HCT116 (cell line): ENCODE results near the gene NFKBIL1.

ENCODE experiments used
- ELF1 ChIP-seq: IDR thresholded peaks from 2 replicates; pipeline ENCODE4 v1.6.1; 2012; ENCODE audit warnings: low read depth, borderline replicate concordance
- JUND ChIP-seq: IDR thresholded peaks from 2 replicates; pipeline ENCODE4 v1.6.1; 2012
- POLR2A ChIP-seq: IDR thresholded peaks from 2 replicates; pipeline ENCODE4 v1.7.0; 2011; ENCODE audit warnings: borderline replicate concordance; ENCODE audit not compliant: insufficient read depth, insufficient read length; ENCODE audit errors: extremely low read depth
- POLR2AphosphoS5 ChIP-seq: IDR thresholded peaks from 2 replicates; pipeline ENCODE4 v1.6.1; 2011; ENCODE audit warnings: mild to moderate bottlenecking, low read depth, low read length, moderate library complexity
- TF ChIP-seq, protein P1 (sequence below), 3 experiments: fragments of 200-600 bp in 1 of 3; sonication (generic) in 1 of 3; IDR thresholded peaks in 2 of 3; conservative IDR thresholded peaks in 1 of 3; 2 replicates each; pipeline ENCODE4 v1.5.1; 2012 to 2017; ENCODE audit warnings: low read depth in 2 of 3, low read length in 2 of 3, antibody characterized with exemption in 1 of 3, borderline replicate concordance in 1 of 3, control low read depth in 1 of 3, mild to moderate bottlenecking in 1 of 3, mixed read lengths in 1 of 3, mixed run types in 1 of 3, moderate library complexity in 1 of 3; ENCODE audit not compliant: insufficient read depth in 1 of 3

DNA sequence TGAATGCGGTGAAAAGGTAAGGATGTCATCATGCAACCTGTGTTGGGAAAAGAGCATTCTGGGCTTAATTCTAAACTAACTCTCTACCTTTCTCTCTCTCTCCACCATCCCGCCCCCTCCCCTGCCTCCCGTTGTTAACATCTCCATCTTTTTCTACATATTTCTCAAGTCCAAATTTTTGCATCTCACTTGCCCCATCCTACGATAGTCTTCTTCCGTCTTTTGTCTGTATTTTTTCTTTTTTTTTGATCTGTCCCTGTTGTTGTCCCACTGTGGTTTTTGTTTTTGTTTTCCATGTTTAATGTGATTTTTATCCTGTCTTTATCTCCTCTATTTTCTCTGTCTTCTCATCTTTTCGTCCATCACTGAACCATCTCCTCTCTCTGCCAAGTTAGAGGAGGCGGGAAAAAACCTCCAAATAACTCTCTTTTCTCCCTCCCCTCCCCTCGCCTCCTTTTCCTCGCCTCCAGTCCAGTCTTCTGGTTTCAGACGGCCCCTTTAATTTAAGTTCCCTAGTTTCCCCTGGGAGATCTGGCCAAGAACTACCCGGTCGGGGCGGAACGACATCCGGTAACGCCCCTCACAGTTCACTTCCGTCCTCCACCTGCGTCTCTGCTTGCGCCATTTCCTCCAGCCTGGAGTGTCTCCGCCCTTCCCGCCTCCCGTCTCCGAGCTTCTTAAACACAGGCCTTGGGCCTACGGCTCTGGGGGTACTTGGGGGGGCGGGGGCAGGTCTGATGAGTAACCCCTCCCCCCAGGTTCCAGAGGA is at the start of gene NFKBIL1:
- TF ChIP-seq, protein P1, sequence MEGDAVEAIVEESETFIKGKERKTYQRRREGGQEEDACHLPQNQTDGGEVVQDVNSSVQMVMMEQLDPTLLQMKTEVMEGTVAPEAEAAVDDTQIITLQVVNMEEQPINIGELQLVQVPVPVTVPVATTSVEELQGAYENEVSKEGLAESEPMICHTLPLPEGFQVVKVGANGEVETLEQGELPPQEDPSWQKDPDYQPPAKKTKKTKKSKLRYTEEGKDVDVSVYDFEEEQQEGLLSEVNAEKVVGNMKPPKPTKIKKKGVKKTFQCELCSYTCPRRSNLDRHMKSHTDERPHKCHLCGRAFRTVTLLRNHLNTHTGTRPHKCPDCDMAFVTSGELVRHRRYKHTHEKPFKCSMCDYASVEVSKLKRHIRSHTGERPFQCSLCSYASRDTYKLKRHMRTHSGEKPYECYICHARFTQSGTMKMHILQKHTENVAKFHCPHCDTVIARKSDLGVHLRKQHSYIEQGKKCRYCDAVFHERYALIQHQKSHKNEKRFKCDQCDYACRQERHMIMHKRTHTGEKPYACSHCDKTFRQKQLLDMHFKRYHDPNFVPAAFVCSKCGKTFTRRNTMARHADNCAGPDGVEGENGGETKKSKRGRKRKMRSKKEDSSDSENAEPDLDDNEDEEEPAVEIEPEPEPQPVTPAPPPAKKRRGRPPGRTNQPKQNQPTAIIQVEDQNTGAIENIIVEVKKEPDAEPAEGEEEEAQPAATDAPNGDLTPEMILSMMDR (IDR thresholded peaks at IDR 0.05 in 2 of 3, conservative IDR thresholded peaks at IDR 0.05 in 1 of 3; ENCODE audit: borderline replicate concordance in 1 of 3, insufficient read depth in 1 of 3, low read depth in 2 of 3, low read length in 2 of 3): no peak
- TF ChIP-seq POLR2A (peak; percentile 37), JUND (no peak), POLR2AphosphoS5 (peak; percentile 84), ELF1 (no peak)
